Sciatic nerve (tissue), 2 donors: ENCODE measurements around the gene STARD7. TPM values are rescaled to one million over a fixed set of nuclear protein-coding genes. Genes with fewer than 3 reads are reported as not detected.
"Not testable (repeated sequence)": the region's sequence is repeated elsewhere in the genome, so short reads cannot be mapped to it uniquely, and the experiment has no call there.

ENCODE experiments used
- ATAC-seq: fragments of 200-7000 bp; cut with Tn5 transposase; one replicate; pipeline ENCODE4 v1.9.1; 2020; ENCODE audit warnings: mild to moderate bottlenecking, moderate library complexity
- DNase-seq: peaks from one replicate; pipeline ENCODE4 v3.0.0-alpha.2; 2020; ENCODE audit warnings: low spot score
- intact Hi-C: fragments of 100-400 bp; cut with DNase I; formaldehyde crosslinking; loops from one replicate; pipeline ENCODE4 v1.14.2; 2022
- total RNA-seq: library from RNA; stranded (reverse); fragmentation: NEBNext Ultra II Directional; extraction: Animal tissue kit (Norgen Biotek cat#: 25700); gene quantifications from one replicate; pipeline ENCODE4 v1.2.1, GENCODE V29; 2021
- donor health status: DM: no; HTN: no; CAD: no.
- donor health status: DM: no; HTN: no; CAD: no.

Gene STARD7, protein sequence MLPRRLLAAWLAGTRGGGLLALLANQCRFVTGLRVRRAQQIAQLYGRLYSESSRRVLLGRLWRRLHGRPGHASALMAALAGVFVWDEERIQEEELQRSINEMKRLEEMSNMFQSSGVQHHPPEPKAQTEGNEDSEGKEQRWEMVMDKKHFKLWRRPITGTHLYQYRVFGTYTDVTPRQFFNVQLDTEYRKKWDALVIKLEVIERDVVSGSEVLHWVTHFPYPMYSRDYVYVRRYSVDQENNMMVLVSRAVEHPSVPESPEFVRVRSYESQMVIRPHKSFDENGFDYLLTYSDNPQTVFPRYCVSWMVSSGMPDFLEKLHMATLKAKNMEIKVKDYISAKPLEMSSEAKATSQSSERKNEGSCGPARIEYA
- total RNA-seq = 72.5 TPM

DNA sequence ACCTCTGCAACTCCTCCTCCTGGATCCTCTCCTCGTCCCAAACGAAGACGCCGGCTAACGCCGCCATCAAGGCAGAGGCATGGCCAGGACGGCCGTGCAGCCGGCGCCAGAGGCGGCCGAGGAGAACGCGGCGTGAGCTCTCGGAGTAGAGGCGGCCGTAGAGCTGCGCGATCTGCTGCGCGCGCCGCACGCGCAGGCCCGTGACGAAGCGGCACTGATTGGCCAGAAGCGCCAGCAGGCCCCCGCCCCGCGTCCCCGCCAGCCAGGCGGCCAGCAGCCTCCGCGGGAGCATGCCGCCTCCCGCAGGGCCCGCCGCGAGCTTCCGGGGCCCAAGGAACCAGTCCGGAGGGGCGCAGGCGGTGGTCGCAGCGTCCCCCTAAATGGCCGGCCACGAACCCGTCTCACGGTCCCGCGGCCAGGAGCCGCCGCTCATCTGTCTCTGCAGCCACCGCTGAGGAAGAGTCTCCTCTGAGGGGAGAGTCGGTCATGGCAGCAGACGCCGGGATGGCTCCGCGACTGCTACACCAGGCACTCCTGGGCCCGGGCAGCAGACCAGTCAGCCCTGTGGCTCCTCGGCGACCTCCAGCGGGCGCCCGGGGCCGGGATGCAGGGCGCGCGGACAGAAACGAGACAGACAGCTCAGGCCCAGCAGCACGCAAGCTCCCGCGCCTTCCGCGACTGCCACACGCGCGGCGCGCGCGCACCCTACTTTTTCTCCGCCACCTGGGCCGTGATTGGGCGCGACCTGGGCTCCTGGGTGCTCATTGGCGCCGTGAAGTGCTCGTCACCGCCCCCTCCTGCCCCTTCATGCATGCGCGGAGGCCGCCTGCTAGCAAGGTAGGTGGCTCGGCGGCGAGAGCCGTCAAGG is at the start of gene STARD7:
Gene STARD7 (minus strand): TSS at position 685 of the 868 bp plus-strand sequence. CDS start 393 bp downstream, at position 292.
- ATAC-seq (peak; percentile 99), DNase-seq (peak; percentile 99)
- intact Hi-C loops = no loop called here

DNA sequence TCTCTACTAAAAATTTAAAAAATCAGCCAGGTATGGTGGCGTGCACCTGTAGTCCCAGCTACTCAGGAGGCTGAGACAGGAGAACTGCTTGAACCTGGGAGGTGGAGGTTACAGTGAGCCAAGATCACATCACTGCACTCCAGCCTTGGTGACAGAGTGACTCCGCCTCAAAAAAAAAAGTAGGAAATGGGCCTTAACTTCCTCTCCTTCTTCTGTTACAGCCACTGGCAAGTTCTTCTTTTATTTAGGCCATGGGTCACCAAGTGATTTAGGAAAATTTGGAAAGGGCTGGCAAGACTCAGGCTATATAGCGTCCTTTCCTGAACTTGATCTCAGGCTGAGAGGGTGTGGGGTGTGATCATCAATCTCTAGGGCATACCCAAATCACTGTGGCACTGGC is 49.1 kb upstream of the STARD7 start:
- ATAC-seq = peak; percentile 32
- DNase-seq, intact Hi-C loops: not testable (repeated sequence)

DNA sequence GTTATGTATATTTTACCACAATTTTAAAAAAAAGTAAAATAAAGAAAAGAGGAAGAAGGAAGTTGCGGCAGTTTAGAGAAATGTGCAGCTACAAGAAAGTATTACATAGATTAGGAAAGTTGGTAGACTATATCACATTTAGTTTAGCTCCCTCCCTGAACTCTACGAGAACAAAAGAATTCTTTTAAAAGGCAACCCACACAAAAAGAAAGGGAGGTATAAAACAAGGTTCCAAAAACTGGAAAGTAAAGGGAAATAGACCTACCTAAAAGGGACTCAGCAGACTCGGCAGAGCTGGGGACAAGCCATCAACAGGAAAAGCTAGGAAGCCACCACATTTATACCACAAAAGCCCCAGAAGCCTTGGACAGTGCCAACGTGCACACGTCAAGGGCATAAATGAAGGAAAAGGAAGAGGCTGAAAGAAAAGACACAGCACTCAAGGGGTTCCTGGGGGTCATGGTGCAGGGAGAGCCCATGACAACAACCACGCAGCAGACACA is 48.0 kb upstream of the STARD7 start:
- DNase-seq = no peak
- intact Hi-C loops = no loop called here
- no peak for ATAC-seq

DNA sequence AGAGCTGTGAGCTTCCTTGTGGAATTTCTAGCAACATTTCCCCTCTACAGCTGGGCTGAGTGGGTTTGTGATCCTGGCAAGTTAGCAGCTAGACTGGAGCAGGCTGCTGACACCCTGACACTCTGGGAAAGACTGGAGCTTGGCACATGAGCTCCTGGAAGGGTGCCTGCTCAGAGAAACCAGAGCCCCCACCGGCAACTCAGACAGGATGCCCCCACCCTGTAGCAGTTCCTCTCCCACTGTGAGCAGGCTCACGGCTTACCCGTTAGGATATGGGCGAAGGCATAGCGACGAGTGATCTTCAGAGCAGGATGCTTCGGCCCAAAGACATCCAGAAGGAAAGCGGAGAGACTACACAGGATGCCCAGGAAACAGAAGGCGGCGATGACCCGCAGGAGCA is 45.9 kb upstream of the STARD7 start:
- DNase-seq = no peak
- no peak for ATAC-seq
- intact Hi-C loops = no loop called here

DNA sequence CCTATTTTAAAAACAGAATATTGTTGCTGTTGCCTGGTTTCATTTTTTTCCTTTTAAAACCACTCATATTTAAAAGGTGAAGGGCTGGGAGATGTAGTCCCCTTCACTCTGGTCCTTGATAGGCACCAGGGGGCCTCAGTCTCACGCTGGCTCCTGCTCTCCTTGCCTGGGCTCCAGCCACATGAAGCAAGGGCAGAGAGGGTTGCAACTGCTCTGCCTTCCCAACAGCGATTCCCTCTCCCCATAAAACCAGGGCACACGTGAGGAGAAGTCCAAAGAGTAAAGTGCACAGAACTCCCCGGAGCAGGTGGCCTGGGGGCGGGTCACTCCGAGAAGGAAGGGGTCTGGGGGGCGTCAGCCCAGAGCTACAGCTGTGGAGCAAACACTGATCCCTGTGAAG is 44.4 kb upstream of the STARD7 start:
- intact Hi-C loops = no loop called here
- ATAC-seq (no peak), DNase-seq (no peak)

DNA sequence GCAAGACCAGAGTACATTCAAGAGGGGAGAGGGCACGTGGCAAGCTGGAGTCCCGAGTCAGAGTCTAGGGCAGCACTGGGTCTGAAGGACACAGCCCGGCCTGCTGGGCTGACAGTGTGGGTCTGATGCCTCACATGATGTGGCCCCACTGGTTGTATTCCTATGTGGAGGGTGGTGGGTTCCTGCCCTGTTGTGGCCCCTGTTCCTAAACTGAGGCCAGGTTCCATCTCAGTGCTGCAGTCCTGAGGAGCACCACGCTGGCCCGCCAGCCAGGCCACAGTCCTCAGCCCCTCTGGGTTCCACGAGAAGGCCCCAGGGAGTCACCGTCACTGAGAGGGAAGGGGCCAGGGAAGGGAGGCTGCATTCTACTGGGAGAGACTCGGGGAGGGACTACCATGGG is 43.9 kb upstream of the STARD7 start:
- DNase-seq (no peak), ATAC-seq (no peak)
- intact Hi-C loops = no loop called here

DNA sequence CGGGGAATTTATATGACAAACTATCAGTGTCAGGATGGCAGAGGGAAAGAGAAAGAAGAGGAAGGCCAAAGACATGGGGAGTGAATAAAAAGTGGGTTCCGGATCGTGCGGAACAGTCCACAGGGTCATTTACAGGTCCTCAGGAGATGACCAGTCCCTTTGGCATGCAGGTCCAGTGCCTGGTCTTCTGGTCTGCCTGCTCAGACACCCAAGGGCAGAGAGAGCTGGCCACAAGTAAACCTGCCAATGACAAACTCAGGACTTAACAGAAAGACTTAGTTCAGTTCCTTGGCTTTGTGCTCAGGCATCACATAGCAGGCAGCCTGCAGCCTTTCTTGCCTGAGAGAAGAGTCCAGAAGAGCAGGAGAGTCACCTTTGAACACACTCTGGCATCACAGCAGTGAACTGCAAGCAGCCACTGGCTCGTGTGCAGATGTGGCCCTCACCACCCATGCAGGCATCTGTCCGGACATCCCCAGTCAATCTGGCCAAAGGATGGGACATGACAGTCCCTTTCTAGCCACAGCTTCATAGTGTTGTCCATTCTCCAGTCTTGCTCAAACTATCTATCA is 43.2 kb upstream of the STARD7 start:
- peak; percentile 58 for ATAC-seq
- DNase-seq = no peak
- intact Hi-C loops = no loop called here

DNA sequence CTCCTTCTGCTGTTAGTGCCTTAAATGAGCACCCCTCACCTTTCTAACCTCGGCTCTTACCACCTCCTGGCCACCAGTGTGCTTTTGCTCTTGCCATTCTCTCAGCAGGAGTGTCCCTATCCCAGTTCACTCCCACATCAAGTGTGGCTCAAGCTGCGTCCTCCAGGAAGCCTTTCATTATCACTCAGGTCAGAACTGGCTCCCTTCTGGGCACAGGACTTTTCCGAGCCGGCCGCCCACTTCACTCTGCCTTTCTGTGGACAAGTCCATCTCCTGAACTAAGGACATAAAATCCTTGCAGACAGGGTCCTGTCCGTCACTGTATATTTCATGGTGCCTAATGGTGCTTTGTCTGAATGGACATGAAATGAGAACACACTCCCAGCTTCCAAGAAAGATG is 41.6 kb upstream of the STARD7 start:
- DNase-seq (no peak), ATAC-seq (no peak)
- intact Hi-C loops = no loop called here

DNA sequence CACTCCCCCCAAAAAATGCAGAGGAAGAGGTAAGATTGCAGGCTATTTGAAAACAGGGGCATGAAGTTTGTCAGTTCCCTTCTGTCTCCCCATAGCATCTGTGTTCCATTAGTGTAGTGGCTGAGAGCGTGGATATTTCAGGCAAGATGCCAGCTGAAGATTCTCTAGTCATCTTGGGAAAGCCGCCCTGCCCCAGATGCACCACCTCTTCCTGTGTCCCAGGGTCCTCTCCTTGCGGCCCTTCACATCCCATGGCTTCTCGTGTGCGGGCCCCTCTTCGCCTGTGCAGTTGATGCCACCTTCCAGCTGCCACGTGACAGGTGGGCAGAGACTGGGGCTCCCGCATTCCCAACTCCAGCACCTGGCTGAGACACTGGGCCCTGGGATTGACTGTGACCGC is 41.0 kb upstream of the STARD7 start:
- DNase-seq (no peak), ATAC-seq (peak; percentile 82)
- intact Hi-C loops = no loop called here

DNA sequence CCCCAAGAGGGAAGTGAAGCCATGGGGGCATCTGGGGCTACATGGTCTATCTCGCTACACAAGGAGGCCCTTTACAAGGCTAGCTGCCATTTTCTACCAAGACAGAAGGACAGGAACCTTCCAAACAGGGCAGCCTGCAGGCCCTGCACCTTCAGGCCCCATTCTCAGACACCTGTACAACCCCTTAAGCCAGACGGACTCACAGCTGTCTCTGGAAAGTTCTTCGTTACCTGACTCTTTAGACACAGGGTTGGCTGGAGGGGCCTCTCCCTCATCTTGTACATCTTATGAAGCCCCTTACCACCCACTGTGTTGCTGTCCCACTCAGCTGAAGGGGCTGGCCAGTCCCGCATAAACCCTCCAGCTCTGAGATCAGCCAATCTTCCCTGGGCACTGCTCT is 40.0 kb upstream of the STARD7 start:
- DNase-seq = no peak
- no peak for ATAC-seq
- intact Hi-C loops = no loop called here

DNA sequence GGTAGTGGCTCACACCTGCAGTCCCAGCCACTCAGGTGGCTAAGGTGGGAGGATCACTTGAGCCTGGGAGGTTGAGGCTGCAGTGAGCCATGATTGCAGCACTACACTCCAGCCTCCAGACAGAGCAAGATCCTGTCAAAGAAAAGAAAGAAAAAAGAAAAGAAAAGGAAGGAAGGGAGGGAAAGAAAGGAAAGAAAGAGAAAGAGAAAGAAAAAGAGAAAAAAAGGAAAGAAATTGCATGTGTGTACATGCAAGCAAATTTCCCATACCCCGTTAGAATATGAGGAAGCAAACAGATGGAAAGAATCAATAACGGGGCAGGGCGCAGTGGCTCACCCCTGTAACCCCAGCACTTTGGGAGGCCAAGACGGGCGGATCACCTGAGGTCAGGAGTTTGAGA is 39.3 kb upstream of the STARD7 start:
- intact Hi-C loops = no loop called here
- DNase-seq (no peak), ATAC-seq (no peak)

DNA sequence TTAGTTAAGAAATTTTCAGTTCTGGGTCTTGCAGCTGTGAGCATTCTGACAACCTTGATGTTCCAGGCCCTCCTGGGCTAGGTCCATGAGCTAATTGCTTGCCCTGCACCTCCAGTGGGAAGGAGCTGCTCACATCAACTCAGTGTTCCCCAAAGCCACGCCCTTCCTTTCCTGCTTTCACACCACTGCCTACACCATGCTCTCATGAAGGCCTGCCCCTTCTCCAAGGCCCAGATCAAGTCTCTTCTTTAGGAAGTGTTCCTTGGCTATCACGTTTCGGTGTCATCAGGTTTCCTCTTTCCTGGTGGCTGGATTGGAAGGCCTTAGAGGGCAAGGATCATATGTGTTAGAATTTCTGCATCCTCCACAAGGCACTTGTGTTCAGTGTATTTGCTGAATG is 38.4 kb upstream of the STARD7 start:
- intact Hi-C loops = no loop called here
- ATAC-seq (no peak), DNase-seq (no peak)

DNA sequence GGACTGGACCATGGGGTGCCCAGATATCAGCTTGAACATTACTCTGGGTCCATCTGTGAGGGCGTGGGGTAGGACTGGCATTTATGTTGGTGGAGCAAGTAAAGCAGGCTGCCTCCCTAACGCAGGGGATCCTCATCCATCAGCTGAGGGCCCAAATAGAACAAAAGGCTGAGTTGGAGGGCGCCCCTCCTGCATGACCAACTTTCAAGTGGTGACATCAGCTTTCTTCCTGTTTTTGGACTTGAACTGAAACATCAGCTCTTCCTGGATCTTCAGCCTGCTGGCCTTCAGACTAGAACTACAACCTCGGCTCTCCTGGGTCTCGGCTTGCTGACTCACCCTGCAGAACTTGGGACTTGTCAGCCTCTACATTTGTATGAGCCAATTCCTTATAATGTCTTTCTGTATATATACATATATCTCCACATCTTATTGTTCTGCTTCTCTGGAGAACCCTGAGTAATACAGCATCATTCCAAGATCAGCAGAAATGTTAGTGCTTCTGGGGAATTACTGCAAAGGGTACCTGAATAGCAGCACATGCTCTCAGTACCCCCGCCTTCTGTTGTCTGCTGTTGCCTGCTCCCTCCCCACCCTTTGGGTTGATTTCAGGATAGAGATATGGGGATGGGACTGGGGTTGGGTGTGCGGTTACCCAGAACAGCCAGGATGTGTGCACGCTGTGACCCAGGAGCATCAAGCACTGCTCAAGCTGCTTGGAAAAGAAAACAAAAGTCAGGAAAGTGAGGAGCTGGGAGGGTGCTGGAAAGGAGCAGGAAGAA is 37.2 kb upstream of the STARD7 start:
- intact Hi-C loops = no loop called here
- ATAC-seq (no peak), DNase-seq (no peak)

DNA sequence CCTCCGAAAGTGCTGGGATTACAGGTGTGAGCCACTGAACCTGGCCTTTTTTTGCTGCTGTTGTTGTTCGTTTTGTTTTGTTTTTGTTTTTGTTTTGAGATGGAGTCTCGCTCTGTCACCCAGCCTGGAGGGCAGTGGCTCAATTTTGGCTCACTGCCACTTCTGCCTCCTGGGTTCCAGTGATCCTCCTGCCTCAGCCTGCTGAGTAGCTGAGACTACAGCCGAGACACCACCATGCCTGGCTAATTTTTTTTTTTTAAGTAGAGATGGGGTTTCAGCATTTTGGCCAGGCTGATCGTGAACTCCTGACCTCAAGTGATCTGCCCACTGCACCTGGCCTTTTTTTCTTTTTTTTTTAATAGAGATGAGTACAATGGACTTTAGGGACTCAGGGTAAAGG is 35.2 kb upstream of the STARD7 start:
- ATAC-seq (no peak), DNase-seq (no peak)
- intact Hi-C loops = no loop called here

DNA sequence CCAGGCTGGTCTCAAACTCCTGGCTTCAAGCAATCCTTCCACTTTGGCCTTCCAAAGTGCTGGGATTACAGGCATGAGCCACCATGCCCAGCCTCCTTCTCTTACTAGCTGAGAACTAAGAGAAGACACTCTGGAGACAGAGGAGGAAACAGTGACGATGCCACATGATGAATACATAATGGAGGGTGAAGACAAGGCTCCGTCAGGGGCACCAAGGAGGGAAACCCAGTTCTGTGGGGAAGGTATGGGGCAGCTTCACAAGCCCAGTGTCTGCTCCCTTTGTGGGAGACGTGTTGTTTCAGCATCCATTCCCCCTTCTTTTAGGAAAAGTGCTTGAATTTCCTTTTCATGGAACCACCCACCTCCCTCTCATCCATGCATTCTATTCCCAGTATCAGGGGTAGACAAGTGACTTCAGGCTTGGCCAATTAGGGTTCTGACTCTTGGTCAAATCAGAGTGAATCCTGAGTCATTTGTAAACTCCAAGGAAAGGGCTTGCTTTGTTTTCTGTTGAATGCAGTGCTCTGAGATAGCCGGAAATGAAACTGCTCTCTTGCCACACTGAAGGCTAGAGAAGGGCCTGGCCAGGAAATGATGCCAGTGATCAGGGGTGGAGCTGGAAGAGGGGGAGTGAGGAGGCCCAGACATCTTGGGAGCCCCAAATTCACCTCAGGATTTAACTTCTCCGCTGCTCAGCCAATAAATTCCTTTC is 33.4 kb upstream of the STARD7 start:
- intact Hi-C loops = no loop called here
- DNase-seq = no peak
- peak; percentile 87 for ATAC-seq

DNA sequence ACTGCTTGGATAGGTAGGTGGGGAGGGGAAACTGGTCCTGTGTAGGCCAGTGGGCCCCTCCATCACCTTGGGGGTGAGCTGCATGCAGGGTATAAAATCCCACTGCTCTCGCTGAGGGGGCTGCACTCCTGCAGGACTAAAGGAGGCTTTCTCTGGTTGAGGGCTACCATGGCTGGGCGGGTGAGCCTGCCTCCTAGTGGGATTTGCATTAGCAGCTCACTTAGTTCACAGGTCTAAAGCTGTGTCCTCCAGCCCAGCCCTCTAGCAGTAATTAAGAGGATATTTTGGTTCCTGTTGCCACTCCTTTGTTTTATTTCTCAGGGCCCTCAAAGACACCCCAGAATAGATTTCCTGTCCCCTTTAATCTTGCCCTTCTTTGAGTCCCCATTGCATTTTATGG is 32.6 kb upstream of the STARD7 start:
- DNase-seq = no peak
- intact Hi-C loops = no loop called here
- ATAC-seq = no peak

DNA sequence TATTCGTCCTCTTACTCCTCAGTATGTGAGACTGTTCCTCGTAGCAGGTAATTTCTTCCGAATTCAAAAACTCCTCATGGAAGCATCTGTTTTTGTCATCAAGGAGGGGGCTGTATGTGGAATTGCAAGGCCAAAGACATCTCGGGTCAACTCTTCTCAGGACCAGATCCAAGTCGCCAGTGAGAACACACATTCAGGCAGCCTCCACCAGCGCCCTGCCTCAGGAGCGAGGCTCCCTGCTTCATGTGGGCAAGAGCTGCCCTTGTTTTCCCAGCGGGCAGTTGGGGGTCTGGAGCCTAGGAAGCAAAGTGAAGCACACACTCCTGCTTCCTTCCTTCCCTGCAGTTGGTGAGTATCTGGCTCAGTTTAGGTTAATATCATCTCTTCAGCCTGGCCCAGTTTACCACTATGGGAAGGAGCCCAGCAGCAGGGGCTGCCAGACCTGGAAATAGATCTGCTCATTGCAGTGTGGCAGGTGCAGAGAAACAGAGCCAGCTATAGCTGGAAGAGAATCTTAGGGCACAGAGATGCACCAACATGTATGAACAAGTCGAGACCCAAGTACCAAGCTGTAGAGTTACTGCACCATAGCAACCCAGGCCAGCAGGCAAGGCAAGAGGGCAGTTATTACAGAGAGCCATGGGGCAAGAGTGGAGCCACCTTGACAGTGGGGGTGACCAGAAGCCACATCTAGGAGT is 31.9 kb upstream of the STARD7 start:
- ATAC-seq = no peak
- no peak for DNase-seq
- intact Hi-C loops = no loop called here

DNA sequence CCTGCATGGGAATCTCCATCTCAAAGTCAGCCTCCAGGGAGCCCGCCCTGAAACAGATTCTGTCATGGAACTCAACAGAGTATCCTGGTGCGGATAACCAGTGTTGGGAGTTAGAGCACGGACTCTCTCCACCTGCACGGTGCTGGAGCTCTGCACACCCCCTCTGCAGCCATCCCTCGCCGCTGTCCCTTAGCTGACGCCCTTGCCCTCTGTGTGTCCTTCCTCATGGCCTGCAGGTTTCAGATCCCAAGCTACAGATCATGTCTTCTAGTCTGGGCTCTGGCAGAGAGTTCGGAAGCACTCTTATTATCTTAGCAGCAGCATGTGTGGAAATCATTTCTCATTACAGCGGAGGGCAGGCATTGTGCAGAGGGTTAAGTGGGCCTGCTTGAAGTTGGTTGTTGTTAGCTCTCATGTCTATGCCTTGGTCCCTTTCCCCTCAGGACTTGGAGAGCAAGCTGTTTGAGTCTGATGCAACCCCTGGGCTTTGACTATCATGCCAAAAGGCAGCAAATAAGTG is 31.2 kb upstream of the STARD7 start:
- intact Hi-C loops = no loop called here
- ATAC-seq = no peak
- DNase-seq = no peak
